DND-41 (cell line): Measurements from ENCODE around the gene TTC38.

Experiments used
- ATAC-seq: fragments of 200-7000 bp; cut with Tn5 transposase; 3 replicates; pipeline ENCODE4 v1.9.1; 2021; ENCODE audit warnings: low read depth; ENCODE audit not compliant: insufficient read depth
- DNase-seq: peaks from one replicate; pipeline ENCODE4 v3.0.0-alpha.2; 2020
- H2AFZ ChIP-seq: 2 replicates; pipeline ENCODE4 v1.6.0; 2012; ENCODE audit warnings: low read depth, low read length
- H3K27ac ChIP-seq: 2 replicates; pipeline ENCODE4 v1.5.1; 2012; ENCODE audit warnings: low read length, inconsistent platforms
- H3K27me3 ChIP-seq: fragments of 200-600 bp; sonication (generic); 2 replicates; pipeline ENCODE4 v1.6.0; 2012; ENCODE audit warnings: low read length, mild to moderate bottlenecking, inconsistent platforms; ENCODE audit not compliant: insufficient read depth, poor library complexity
- H3K36me3 ChIP-seq: 2 replicates; pipeline ENCODE4 v1.5.1; 2012; ENCODE audit warnings: low read length, inconsistent platforms; ENCODE audit not compliant: insufficient read depth
- H3K4me1 ChIP-seq: 2 replicates; pipeline ENCODE4 v1.5.1; 2012; ENCODE audit warnings: mild to moderate bottlenecking, low read length; ENCODE audit not compliant: insufficient read depth
- H3K4me2 ChIP-seq: 2 replicates; pipeline ENCODE4 v1.6.0; 2012; ENCODE audit warnings: mild to moderate bottlenecking, moderate library complexity, low read length, inconsistent platforms; ENCODE audit not compliant: insufficient read depth
- H3K4me3 ChIP-seq, 2 experiments: fragments of 200-600 bp in 1 of 2; shearing (Covaris generic) in 1 of 2; 2 replicates each; pipeline ENCODE4 v1.5.1; 2012 to 2016; ENCODE audit warnings: inconsistent platforms in 2 of 2, low read length in 2 of 2, mild to moderate bottlenecking in 2 of 2, low read depth in 1 of 2, moderate library complexity in 1 of 2
- H3K79me2 ChIP-seq: 2 replicates; pipeline ENCODE4 v1.6.0; 2012; ENCODE audit warnings: low read length, inconsistent platforms; ENCODE audit not compliant: insufficient read depth
- H3K9ac ChIP-seq: 2 replicates; pipeline ENCODE4 v1.6.0; 2012; ENCODE audit warnings: low read depth, mild to moderate bottlenecking, inconsistent platforms, low read length, moderate library complexity
- H3K9me3 ChIP-seq: 2 replicates; pipeline ENCODE4 v1.5.1; 2012; ENCODE audit warnings: low read length, moderate library complexity, mild to moderate bottlenecking, inconsistent platforms; ENCODE audit not compliant: insufficient read depth, severe bottlenecking
- H4K20me1 ChIP-seq: 2 replicates; pipeline ENCODE4 v1.6.0; 2012; ENCODE audit warnings: low read length; ENCODE audit not compliant: insufficient read depth
- EZH2 ChIP-seq: IDR thresholded peaks from 3 replicates; pipeline ENCODE4 v1.6.1; 2012; ENCODE audit warnings: borderline replicate concordance, low read depth, mild to moderate bottlenecking, moderate library complexity, low read length, inconsistent platforms; ENCODE audit not compliant: severe bottlenecking
- TF ChIP-seq, protein P1 (sequence below): IDR thresholded peaks from 2 replicates; pipeline ENCODE4 v1.5.1; 2012; ENCODE audit warnings: borderline replicate concordance, low read length, moderate library complexity, mild to moderate bottlenecking; ENCODE audit not compliant: poor library complexity, severe bottlenecking; ENCODE audit errors: extremely low read depth

The TTC38 gene

DNA sequence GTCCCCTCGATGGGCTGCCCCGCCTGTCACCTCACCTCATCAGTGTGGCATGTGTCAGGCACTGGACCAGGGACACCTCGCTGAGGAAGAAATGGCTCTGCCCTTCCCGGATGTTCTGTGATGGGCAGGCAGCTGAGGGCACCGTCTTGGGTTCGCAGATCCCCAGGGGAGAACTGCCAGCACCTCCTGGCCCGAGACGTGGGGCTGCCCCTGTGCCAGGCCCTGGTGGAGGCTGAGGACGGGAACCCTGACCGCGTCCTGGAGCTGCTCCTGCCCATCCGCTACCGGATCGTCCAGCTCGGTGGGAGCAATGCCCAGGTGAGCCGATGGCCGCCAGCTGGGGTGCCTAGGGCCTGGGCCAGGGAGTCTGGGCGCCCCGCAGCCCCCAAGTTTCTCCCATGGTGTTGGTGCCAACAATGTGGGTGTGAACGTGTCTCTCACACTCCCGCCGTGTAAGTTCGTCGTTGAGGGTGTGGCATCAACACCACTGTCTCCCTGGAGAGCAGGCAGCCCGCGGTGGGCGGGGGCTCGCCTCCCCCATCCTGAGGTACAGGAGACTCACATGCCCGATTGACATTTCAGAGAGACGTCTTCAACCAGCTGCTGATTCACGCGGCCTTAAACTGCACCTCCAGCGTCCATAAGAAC, 21.6 kb downstream of the TTC38 start:
- DNase-seq = no peak
- Histone ChIP-seq H3K36me3 (peaks cover 48% of the 10 kb centered on the region), H3K9ac (no peak overlapping the region), H3K79me2 (no peaks in the 10 kb centered on the region), H3K9me3 (no peaks in the 10 kb centered on the region), H3K27me3 (no peaks in the 10 kb centered on the region), H3K4me3 (no peak overlapping the region), H4K20me1 (no peaks in the 10 kb centered on the region), H3K4me2 (no peak overlapping the region), H3K4me1 (no peaks in the 10 kb centered on the region), H2AFZ (no peak overlapping the region), H3K27ac (no peak overlapping the region)
- no peak for TF ChIP-seq EZH2
- TF ChIP-seq, protein P1, sequence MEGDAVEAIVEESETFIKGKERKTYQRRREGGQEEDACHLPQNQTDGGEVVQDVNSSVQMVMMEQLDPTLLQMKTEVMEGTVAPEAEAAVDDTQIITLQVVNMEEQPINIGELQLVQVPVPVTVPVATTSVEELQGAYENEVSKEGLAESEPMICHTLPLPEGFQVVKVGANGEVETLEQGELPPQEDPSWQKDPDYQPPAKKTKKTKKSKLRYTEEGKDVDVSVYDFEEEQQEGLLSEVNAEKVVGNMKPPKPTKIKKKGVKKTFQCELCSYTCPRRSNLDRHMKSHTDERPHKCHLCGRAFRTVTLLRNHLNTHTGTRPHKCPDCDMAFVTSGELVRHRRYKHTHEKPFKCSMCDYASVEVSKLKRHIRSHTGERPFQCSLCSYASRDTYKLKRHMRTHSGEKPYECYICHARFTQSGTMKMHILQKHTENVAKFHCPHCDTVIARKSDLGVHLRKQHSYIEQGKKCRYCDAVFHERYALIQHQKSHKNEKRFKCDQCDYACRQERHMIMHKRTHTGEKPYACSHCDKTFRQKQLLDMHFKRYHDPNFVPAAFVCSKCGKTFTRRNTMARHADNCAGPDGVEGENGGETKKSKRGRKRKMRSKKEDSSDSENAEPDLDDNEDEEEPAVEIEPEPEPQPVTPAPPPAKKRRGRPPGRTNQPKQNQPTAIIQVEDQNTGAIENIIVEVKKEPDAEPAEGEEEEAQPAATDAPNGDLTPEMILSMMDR = no peak
- ATAC-seq = no peak

DNA sequence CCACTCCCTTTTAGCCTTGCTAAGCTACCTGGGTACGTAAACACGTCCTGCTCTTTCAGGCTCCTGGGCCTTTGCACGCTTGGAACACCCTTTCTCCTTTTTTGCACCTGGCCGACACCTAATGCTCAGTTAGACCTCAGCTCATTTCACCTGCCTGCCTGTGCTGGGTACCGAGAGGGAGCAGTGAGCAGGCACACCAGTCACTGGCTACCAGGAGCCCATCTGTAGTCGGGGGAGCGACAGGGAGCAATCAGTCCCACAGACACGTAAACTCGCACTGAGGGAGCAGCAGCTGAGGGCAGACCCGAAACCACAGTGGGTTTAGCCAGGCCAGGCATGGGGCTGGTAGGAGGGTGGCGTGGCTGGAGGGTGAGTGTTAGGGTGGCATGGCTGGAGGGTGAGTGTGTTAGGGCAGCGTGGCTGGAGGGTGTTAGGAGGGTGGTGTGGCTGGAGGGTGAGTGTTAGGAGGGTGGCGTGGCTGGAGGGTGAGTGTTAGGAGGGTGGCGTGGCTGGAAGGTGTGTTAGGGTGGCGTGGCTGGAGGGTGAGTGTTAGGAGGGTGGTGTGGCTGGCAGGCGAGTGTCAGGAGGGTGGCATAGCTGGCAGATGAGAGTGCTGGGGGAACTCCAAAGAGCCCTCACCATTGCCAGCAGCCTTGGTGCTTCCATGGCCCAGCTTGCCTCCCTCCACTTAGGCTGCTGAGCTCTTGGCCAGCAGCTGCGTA, 22.5 kb downstream of the TTC38 start:
- no peak overlapping the region for H2AFZ ChIP-seq
- no peaks in the 10 kb centered on the region for H3K27me3 ChIP-seq
- DNase-seq = no peak
- H4K20me1 ChIP-seq = no peaks in the 10 kb centered on the region
- peaks cover 41% of the 10 kb centered on the region for H3K36me3 ChIP-seq
- no peak overlapping the region for H3K4me2 ChIP-seq
- no peak overlapping the region for H3K4me3 ChIP-seq
- no peak overlapping the region for H3K9ac ChIP-seq
- no peaks in the 10 kb centered on the region for H3K9me3 ChIP-seq
- peaks cover under 1% of the 10 kb centered on the region; the same call in 1 of the 2 replicates for H3K79me2 ChIP-seq
- H3K4me1 ChIP-seq = peaks cover 3% of the 10 kb centered on the region
- no peak for ATAC-seq
- H3K27ac ChIP-seq = 0 out of 2 replicates have a peak overlapping the region, but pooled peaks have one; percentile 13
- no peak for TF ChIP-seq EZH2
- TF ChIP-seq, protein P1 = no peak

DNA sequence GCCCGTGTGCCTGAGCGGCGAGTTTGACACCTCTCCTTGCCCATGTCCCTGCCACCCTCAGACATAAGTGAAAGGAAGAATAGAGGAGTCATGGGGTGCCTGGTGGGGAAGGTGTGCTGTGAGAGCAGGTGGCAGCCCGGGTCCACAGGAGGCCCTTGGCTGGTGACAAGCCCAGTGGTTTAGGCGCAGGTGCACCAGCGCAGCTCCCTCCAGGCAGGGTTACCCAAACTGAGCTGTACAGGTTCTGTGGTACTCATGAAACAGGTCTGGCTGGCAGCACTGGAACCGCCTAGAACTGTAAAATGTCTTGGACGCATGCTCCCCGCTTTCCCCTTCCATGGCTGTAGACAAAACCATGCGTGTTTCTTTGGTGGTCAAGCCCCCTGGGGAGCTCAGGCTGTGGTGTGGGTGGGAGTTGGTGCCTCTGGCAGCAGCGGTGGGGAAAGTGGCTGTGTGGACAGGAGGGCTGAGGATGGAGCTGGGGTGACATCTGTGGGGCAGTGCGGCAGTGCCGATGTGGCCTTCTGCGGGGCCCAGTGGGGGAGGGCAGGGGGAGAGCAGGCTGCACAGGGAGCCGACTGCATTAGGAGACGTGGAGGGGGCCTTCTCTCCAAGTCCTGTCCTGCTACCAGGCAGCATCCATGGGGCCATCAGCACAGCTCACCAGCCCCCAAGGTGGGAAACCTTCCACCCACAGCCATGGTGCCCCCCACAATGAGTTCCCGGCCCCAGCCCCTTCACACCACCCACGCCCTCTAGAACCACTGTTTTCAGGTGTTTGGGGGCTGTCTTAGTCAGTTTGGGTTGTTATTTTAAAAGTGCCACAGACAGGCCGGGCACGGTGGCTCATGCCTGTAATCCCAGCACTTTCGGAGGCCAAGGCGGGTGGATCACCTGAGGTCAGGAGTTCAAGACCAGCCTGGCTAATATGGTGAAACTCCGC, 23.3 kb downstream of the TTC38 start:
- no peak for ATAC-seq
- Histone ChIP-seq H3K27ac (no peak overlapping the region), H2AFZ (no peak overlapping the region), H3K4me2 (no peak overlapping the region), H3K4me1 (peaks cover 11% of the 10 kb centered on the region), H4K20me1 (no peaks in the 10 kb centered on the region), H3K9me3 (no peaks in the 10 kb centered on the region), H3K27me3 (no peaks in the 10 kb centered on the region), H3K79me2 (peaks cover 9% of the 10 kb centered on the region), H3K4me3 (no peak overlapping the region), H3K9ac (no peak overlapping the region), H3K36me3 (peaks cover 40% of the 10 kb centered on the region)
- DNase-seq = no peak
- TF ChIP-seq, protein P1 = no peak
- TF ChIP-seq EZH2 = no peak
